Measurements from ENCODE around the gene ABCF2. TPM values are rescaled to one million over a fixed set of nuclear protein-coding genes. Genes with fewer than 3 reads are reported as not detected.

ABCF2 gene
- total RNA-seq, 1 donor from 2014 or later = 28.8 TPM

Other genes with a start within 250 kb of the ABCF2 start
- 61.9 TPM for gene KCNH2, start 248.9 kb downstream of the ABCF2 start, total RNA-seq
- gene NOS3, start 236.2 kb downstream of the ABCF2 start, total RNA-seq = 26.5 TPM
- gene ATG9B, start 202.7 kb downstream of the ABCF2 start, total RNA-seq = 0.13 TPM
- gene ABCB8, start 198.8 kb downstream of the ABCF2 start, total RNA-seq = 28.5 TPM
- 5.2 TPM for gene ASIC3, start 178.7 kb downstream of the ABCF2 start, total RNA-seq
- gene CDK5, start 169.3 kb downstream of the ABCF2 start, total RNA-seq = 9.4 TPM
- 83.4 TPM for gene SLC4A2, start 167.6 kb downstream of the ABCF2 start, total RNA-seq
- gene FASTK, start 146.4 kb downstream of the ABCF2 start, total RNA-seq = 93.3 TPM
- 29.0 TPM for gene TMUB1, start 143.7 kb downstream of the ABCF2 start, total RNA-seq
- gene AGAP3, start 140.7 kb downstream of the ABCF2 start, total RNA-seq = 67.5 TPM
- gene GBX1, start 59.5 kb downstream of the ABCF2 start, total RNA-seq = 0.57 TPM
- gene ASB10, start 40.0 kb downstream of the ABCF2 start, total RNA-seq = 17.3 TPM
- gene H2BK1, start 16.7 kb downstream of the ABCF2 start, total RNA-seq = not detected
- gene CHPF2, start 5.3 kb upstream of the ABCF2 start, total RNA-seq = 31.0 TPM
- 112 TPM for gene SMARCD3, start 21.5 kb upstream of the ABCF2 start, total RNA-seq
- 32.6 TPM for gene NUB1, start 114.6 kb upstream of the ABCF2 start, total RNA-seq
- gene WDR86, start 182.8 kb upstream of the ABCF2 start, total RNA-seq = not detected
- not detected for gene CRYGN, start 212.9 kb upstream of the ABCF2 start, total RNA-seq